HG03432 (cell line): ENCODE results near the gene ANKMY2.
A peak's percentile ranks its signal among the peaks of the same experiment; 100 is the strongest.

Source experiments
- ATAC-seq: cut with Tn5 transposase; IDR thresholded peaks from one replicate; pipeline ENCODE4 v1.9.1; 2021; ENCODE audit warnings: mild to moderate bottlenecking, moderate library complexity; ENCODE audit not compliant: unreplicated experiment

ANKMY2 gene

GRCh38 chr7:16583834-16584233 is 61.7 kb downstream of the ANKMY2 start:
- ATAC-seq: no peak

GRCh38 chr7:16581286-16581685 is 64.3 kb downstream of the ANKMY2 start:
- ATAC-seq: no peak

DNA sequence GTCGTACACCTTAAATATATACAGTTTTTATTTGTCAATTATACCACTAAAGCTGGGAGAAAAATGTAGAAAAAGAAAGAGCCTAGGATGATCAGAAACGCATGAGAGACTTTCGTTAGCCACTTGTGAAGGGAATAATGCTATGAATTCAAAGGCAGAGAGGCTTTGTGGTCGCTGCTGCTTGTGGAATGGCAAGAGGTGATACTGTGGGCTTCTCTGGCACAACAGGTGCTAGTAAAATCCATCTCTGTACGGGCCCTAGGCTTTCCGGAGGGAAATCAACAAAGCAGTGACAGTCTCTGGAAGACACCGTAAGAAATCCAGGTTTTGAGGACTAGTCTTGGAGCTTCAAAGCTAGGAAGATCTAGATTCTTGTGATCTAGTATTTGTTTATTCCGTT is 66.3 kb downstream of the ANKMY2 start:
- no peak for ATAC-seq

GRCh38 chr7:16571941-16572340 is 73.6 kb downstream of the ANKMY2 start:
- ATAC-seq: no peak

DNA sequence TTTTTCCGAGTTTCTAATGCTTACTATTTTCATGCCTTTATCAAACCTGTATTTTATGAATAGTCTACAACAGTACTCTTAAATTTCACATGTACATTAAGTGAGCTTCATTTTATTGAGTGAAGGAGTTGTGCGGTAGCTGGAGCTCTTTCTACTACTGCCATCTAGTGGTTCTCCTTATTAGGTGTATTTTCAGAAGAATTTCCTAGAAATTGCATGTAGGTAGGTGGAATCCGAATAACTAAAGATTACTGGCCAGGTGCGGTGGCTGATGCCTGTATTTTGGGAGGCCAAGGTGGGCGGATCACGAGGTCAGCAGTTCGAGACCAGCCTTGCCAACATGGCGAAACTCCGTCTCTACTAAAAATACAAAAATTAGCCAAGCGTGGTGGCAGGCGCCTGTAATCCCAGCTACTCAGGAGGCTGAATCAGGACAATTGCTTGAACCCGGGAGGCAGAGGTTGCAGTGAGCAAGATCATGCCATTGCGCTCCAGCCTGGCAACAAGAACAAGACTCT is 80.6 kb downstream of the ANKMY2 start:
- ATAC-seq: peak; percentile 76

GRCh38 chr7:16564023-16564380 is 81.6 kb downstream of the ANKMY2 start:
- ATAC-seq: peak; percentile 20

DNA sequence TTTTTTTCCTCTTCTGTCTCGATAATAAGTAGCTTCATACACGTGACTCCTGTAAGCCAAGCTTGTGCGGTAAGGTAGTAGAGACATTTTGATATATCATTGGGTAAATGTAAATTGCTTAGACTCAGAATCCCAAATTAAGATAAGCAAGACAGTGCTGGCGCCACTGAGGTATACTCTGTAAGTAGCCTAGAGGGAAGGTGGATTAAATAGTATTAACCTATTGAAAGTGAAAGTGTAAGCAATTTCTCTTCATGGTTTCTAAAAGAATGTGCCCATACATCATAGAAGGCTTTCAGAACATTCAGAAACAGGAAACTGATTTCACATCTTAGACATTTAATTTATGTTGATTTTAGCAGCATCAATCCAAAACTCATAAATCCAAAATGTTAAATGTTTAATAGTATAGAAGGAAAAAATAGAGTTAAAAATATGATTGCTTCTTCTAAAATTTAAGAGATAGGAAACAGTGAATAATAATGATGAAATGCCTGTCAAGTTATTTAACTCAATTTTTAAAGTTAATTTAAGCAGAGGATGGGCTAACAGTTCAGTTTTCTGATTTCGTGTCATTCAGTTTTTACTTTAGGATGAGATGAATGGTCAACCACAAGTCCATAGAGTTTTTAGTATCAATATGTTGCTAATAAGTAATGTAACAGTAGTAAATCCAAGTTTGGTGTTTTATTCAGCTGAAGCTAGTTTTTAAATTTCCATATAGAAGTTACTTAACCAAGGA is 82.1 kb downstream of the ANKMY2 start:
- ATAC-seq: peak; percentile 86

- no peak for ATAC-seq
These were observed 82.9 kb downstream of the ANKMY2 start for GRCh38 chr7:16562456-16563220.

DNA sequence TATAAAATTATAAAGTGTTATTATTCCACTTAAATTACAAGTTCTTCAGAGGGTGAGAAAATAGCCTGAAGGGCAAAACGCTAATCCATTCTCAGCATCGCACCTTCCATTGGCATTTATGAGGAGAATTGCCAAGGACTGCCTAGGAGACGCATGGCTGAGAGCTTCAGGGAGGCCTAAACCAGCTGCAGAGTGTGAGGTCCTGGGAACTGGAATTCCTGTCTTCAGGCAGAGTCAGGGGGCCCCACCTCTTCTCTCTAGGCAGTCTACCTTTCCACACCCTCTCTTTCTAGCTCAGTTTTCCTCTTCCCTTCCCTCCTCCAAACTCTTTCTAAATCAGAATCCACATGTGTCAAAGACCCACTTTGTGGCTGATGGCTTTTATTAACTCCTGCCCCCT is 83.6 kb downstream of the ANKMY2 start:
- no peak for ATAC-seq

- ATAC-seq: no peak
These were observed 85.9 kb downstream of the ANKMY2 start for GRCh38 chr7:16559497-16560179.

GRCh38 chr7:16558761-16559302 is 86.7 kb downstream of the ANKMY2 start:
- no peak for ATAC-seq

- no peak for ATAC-seq
These were observed 89.2 kb downstream of the ANKMY2 start for GRCh38 chr7:16556359-16556758.

- ATAC-seq: no peak
These were observed 90.9 kb downstream of the ANKMY2 start for GRCh38 chr7:16554518-16555236.

DNA sequence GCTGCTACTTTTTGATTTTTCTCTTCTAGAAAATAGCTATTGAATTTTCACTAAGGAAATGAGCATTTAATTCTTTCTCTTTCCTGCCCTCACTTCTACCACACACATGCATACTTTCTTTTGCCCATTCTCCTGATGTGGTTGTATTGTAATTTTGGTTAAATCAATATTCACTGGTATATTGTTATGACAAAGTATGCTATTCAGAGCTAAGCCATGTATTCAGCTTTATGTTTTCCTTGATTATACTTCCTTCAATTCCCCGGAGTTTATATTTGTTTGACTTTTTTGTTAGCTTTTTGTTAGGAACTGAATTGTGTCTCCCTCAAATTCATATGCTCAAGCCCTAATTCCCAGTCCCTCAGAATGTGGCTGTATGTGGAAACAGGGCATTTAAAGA is 94.9 kb downstream of the ANKMY2 start:
- ATAC-seq: no peak
